ENCODE data around the gene HECTD2. TPM values are rescaled to one million over a fixed set of nuclear protein-coding genes. Genes with fewer than 3 reads are reported as not detected.
"Not testable (repeated sequence)": the region's sequence is repeated elsewhere in the genome, so short reads cannot be mapped to it uniquely, and the experiment has no call there.

The HECTD2 gene
- polyA plus RNA-seq, 4 donors = 26.3 to 37.1 (median 29.4) TPM

- not testable (repeated sequence) for DNase-seq (ENCODE audit: low read depth in 4 of 4, low spot score in 2 of 4)
Observed at GRCh38 chr10:91534789-91535188, 124.6 kb downstream of the HECTD2 start.

GRCh38 chr10:91536111-91536510, 126.0 kb downstream of the HECTD2 start:
- no peak for DNase-seq (ENCODE audit: low read depth in 4 of 4, low spot score in 2 of 4)

GRCh38 chr10:91536733-91537132, 126.6 kb downstream of the HECTD2 start:
- DNase-seq (ENCODE audit: low read depth in 4 of 4, low spot score in 2 of 4) = no peak

DNA sequence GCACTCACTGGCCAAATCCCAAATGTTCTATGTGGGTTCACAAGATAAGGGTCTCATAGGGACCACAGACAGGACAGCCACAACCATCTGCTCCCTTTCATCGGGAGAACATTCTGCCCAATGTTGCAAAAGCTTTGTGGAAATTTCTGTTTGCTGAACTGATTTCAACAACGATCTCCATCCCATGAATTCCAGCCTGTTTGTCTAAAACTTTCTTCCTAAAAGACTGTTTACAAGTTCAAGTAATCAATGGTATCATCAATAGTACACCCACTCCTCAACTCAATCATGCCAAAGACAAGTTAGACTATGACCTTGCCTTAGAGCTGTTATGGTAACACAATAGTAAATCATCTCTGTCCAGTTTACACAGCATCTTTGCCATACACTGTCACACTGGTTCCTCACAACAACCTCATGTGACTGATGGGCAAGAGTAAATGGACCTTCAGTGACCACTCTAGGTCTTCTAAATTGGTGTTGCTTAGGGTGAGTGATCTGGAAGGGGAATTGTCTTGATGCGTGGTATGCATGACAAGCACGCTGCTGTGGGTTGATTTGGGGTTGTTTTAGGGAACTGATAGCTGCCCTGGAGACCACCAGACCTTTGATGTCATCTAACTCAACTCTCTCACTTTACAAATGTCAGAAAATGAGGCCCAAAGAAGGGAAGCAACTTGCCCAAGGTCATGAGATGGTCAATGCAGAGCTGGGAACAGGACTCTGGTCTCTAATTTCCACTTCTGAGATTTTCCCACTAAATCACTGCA, 127.7 kb downstream of the HECTD2 start:
- DNase-seq (ENCODE audit: low read depth in 4 of 4, low spot score in 2 of 4) = no peak

DNA sequence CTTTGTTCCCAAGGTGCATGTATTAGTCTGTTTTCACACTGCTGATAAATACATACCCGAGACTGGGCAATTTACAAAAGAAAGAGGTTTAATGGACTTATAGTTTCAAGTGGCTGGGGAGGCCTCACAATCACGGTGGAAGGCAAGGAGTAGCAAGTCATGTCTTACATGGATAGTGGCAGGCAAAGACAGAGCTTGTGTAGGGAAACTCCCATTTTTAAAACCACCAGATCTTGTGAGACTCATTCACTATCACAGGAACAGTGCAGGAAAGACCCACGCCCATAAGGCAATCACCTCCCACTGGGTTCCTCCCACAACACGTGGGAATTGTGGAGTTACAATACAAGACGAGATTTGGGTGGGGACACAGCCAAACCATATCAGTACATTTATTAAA, 129.8 kb downstream of the HECTD2 start:
- no peak for DNase-seq (ENCODE audit: low read depth in 4 of 4, low spot score in 2 of 4)

DNA sequence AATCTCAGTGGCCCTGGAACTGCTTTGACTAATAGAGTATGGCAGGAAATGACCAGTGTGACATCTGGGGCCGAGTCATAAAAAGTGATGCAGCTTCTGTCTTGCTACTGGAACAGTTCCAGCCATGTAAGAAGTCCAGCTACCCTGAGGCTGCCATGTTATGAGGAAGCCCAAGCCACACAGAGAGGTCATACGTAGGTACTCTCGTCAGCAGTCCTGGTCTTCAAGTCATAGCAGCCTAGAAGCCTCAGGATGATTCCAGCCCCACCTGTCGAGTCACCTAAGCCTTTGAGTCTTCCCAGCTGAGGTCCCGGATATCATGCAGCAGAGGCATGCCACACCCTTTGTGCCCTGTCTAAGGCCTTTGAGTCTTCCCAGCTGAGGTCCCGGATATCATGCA, 130.6 kb downstream of the HECTD2 start:
- no peak for DNase-seq (ENCODE audit: low read depth in 4 of 4, low spot score in 2 of 4)

GRCh38 chr10:91541481-91541880, 131.3 kb downstream of the HECTD2 start:
- no peak for DNase-seq (ENCODE audit: low read depth in 4 of 4, low spot score in 2 of 4)

- DNase-seq (ENCODE audit: low read depth in 4 of 4, low spot score in 2 of 4) = no peak
Observed at GRCh38 chr10:91545384-91545783, 135.2 kb downstream of the HECTD2 start.

DNA sequence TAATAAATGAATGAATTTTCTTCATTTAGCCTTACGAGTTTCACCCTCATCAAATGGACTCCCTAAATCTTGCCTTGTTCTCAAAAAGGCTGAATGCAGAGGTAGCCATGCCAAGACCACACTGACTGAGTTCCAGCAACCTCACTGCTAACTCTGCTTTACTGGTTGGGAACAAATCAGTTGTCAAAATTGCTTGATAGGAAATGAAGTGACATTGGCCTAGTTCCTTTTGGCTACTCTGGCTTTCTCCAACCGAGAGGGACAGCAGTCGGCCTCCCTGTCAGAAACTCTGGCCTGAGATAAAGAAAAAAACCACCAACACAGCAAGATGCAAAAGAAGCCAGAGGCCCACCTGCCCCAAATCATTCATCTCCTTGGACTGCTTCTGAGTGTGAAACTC, 135.7 kb downstream of the HECTD2 start:
- DNase-seq (ENCODE audit: low read depth in 4 of 4, low spot score in 2 of 4) = no peak

DNA sequence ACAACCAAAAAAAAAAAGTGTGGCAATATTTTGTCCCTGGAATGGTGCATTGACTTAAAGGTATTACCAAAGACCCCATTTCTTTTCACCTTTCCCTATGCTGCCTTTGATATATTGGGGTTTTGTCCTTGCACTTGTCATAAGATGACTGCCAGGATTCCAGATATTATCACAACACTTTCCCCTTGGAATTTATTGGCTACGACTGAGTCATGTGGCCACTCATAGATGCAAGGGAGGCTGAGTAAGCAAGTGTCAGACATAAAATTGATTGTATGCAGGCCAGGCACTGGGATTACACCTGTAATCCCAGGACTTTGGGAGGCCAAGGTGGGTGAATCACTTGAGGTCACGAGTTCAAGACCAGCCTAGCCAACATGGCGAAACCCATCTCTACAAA, 139.1 kb downstream of the HECTD2 start:
- no peak for DNase-seq (ENCODE audit: low read depth in 4 of 4, low spot score in 2 of 4)

GRCh38 chr10:91550021-91550420, 139.9 kb downstream of the HECTD2 start:
- no peak for DNase-seq (ENCODE audit: low read depth in 4 of 4, low spot score in 2 of 4)

DNA sequence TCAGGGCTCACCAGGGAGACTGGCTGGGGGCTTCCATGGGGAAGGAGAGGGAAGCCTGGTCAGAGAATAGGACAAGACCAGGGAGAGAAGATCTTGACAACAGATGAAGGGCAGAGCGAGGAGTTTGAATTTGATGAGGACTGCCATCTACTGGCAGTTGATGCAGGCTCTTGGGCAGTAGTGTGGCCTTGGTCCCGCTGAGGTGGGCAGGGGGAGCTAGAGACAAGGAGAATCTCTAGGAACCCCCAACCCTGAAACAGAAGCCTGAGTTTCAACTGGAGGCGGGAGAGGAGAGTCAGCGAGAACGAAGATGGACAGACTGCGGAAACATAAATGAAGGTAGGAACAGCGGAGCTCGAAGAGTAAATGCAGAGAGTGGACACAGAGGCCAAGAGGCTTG, 141.7 kb downstream of the HECTD2 start:
- peak in 2 of 4 donors; percentile 66 to 74 for DNase-seq (ENCODE audit: low read depth in 4 of 4, low spot score in 2 of 4)

DNA sequence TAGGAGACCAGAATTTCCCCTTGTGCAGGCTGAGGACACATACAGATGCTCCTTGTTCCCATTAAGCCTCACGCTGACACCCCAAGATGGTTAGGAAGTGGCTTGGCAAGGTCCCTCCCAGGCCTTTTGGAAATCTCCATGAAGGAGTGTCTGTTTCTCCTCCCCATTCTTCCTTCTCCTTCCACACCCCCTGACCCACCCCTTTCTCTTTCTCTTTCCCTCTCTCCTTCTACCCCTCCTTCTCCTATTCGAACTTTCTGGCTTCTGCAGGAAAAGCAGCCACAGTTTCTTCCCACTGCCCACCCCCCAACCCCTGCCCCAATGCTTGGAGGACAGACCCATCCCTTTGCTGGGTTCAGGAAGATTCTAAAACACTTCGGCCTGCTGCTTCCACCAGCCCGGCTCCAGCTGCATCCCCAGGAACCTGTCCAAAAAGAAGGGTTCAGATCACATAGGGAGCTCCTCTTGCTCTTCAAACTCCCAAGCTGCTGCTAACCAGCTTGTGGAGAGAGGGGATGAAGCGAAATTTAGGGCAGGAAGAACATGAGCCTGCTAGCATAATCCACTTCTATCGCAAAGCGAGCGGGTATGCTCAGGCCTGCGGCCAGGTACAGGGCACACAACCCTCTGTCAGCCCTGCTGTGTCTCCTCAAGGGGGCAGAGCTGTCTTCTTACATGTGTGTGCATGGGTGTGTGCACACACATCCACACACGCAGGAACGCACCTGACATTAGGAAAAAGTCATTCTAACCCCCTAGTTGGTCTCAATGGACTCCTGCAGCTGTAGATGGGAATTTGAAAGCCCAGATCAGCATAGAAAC, 142.3 kb downstream of the HECTD2 start:
- DNase-seq (ENCODE audit: low read depth in 4 of 4, low spot score in 2 of 4) = no peak

DNA sequence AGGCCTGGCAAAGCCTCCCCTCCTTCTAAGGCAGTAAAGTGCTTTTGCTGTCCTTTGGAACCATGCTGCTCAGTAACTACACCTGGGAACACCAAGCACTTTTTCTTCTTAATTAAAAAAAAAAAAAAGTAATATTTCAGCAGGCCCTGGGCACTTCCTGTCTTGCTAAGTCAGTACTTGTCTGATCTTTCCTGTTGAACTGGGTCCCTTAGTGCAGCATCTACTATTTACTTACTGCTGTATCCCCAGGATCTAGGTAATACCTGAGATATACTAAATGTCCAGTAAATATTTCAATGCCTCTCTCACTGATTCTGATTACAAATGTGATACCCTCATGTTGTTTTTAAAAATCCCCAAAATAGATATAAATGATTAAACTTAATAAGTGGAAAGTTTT, 145.3 kb downstream of the HECTD2 start:
- DNase-seq (ENCODE audit: low read depth in 4 of 4, low spot score in 2 of 4) = no peak

GRCh38 chr10:91556691-91557566, 146.8 kb downstream of the HECTD2 start:
- no peak for DNase-seq (ENCODE audit: low read depth in 4 of 4, low spot score in 2 of 4)

DNA sequence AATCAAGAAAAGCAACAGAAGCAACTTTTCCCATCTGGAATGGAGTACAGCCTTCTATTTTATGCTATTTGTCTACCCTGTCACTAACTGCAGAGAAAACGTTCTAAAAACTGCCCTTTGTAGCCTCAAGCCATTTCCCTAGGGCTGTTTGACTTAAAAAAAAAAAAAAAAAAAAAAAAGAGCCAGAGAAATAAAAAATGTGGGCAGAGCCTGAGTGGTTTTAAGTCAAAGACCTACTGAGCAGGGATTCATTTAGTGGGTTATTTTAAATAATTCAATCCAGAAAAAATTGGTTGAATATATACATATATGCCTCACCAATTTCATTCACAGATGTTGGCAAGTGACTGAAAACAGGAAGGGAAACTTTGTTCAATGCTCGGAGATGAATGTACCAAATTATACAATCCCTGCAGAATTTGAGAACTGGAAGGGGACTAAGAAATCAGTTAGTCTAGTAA, 147.5 kb downstream of the HECTD2 start:
- no peak for DNase-seq (ENCODE audit: low read depth in 4 of 4, low spot score in 2 of 4)

DNA sequence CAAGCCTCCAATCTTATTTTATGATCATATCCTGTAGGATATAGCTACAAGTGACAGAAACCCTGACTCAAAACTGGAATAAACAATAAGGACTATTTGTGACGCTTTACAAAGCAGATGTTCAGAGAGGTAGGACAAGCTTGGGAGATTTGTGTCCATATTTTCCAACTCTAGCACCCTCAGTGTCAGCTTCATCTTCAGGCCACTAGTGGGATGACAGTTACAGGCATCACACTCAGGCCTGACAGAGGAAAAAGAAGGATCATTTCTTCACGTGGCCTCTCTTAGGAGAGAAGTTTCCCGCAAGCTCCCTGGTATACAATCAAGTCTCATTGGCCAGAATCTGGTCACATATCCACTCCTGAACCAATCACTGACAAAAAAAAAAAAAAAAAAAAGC, 148.3 kb downstream of the HECTD2 start:
- no peak for DNase-seq (ENCODE audit: low read depth in 4 of 4, low spot score in 2 of 4)

GRCh38 chr10:91559169-91559568, 149.0 kb downstream of the HECTD2 start:
- DNase-seq (ENCODE audit: low read depth in 4 of 4, low spot score in 2 of 4) = no peak

GRCh38 chr10:91559750-91560149, 149.6 kb downstream of the HECTD2 start:
- DNase-seq (ENCODE audit: low read depth in 4 of 4, low spot score in 2 of 4) = no peak

GRCh38 chr10:91560827-91561226, 150.7 kb downstream of the HECTD2 start:
- not testable (repeated sequence) for DNase-seq (ENCODE audit: low read depth in 4 of 4, low spot score in 2 of 4)
